K562 (cell line): ENCODE measurements around the gene GAK. TPM values are rescaled to one million over a fixed set of nuclear protein-coding genes. Genes with fewer than 3 reads are reported as not detected.

ENCODE experiments used
- CREM ChIP-seq: IDR thresholded peaks from 2 replicates; pipeline ENCODE4 v1.6.1; 2014; ENCODE audit warnings: antibody characterized with exemption, low read depth
- CSDE1 ChIP-seq, 2 experiments: fragments of 450-650 bp; IDR thresholded peaks; 2 replicates each; pipeline ENCODE4 v1.6.1; 2016; ENCODE audit warnings: mild to moderate bottlenecking in 1 of 2
- ETS2 ChIP-seq: IDR thresholded peaks from 2 replicates; pipeline ENCODE4 v1.6.1; 2016; ENCODE audit warnings: borderline replicate concordance, missing genetic modification characterization, mild to moderate bottlenecking, moderate library complexity, missing compliant biosample characterization; ENCODE audit not compliant: poor library complexity, severe bottlenecking
- FOXM1 ChIP-seq, 2 experiments: fragments of 450-650 bp in 1 of 2; sonication (generic) in 1 of 2; formaldehyde crosslinking in 1 of 2; IDR thresholded peaks; 2 replicates each; pipeline versions ENCODE4 v1.6.1 to v1.9.0; 2017 to 2022; ENCODE audit warnings: low read depth in 2 of 2, mild to moderate bottlenecking in 2 of 2, missing genetic modification reagents in 1 of 2, moderate library complexity in 1 of 2
- GABPB2 ChIP-seq: fragments of 250-450 bp; sonication (Bioruptor Pico); conservative IDR thresholded peaks from 2 replicates; pipeline ENCODE4 v1.5.1; 2021; ENCODE audit warnings: mild to moderate bottlenecking
- MCM3 ChIP-seq: fragments of 450-650 bp; IDR thresholded peaks from 2 replicates; pipeline ENCODE4 v1.6.1; 2016
- NCOA2 ChIP-seq, 2 experiments: fragments of 450-650 bp; IDR thresholded peaks; 2 replicates each; pipeline ENCODE4 v1.6.1; 2018; ENCODE audit warnings: mild to moderate bottlenecking in 2 of 2, moderate library complexity in 1 of 2; ENCODE audit not compliant: partially characterized antibody in 2 of 2
- NELFE ChIP-seq: IDR thresholded peaks from 2 replicates; pipeline ENCODE4 v1.6.1; 2011; ENCODE audit warnings: mild to moderate bottlenecking; ENCODE audit not compliant: insufficient read depth, insufficient read length
- NFE2 ChIP-seq: IDR thresholded peaks from 2 replicates; pipeline ENCODE4 v1.6.1; 2014; ENCODE audit warnings: antibody characterized with exemption, low read depth
- POLR2H ChIP-seq: IDR thresholded peaks from 2 replicates; pipeline ENCODE4 v1.6.1; 2016; ENCODE audit warnings: missing genetic modification characterization, low read depth, mild to moderate bottlenecking, control low read depth, missing compliant biosample characterization, moderate library complexity
- POLR3G ChIP-seq: IDR thresholded peaks from 2 replicates; pipeline ENCODE4 v1.6.1; 2011; ENCODE audit not compliant: insufficient read length, insufficient replicate concordance; ENCODE audit errors: extremely low read depth
- RB1 ChIP-seq: fragments of 450-650 bp; IDR thresholded peaks from 2 replicates; pipeline ENCODE4 v1.6.1; 2017; ENCODE audit warnings: low read depth, mild to moderate bottlenecking
- SIN3A ChIP-seq, 2 experiments: fragments of 150-350 bp in 1 of 2; IDR thresholded peaks; 2 replicates each; pipeline ENCODE4 v1.6.1; 2011 to 2016; ENCODE audit warnings: borderline replicate concordance in 2 of 2, low read depth in 2 of 2, low read length in 2 of 2, mild to moderate bottlenecking in 2 of 2, moderate library complexity in 2 of 2; ENCODE audit not compliant: control insufficient read depth in 1 of 2
- TAF9B ChIP-seq: fragments of 450-650 bp; IDR thresholded peaks from 2 replicates; pipeline ENCODE4 v1.6.1; 2018; ENCODE audit warnings: mild to moderate bottlenecking; ENCODE audit not compliant: partially characterized antibody
- ZNF253 ChIP-seq: fragments of 250-450 bp; sonication (Bioruptor Pico); conservative IDR thresholded peaks from 2 replicates; pipeline ENCODE4 v1.6.1; 2021; ENCODE audit warnings: mild to moderate bottlenecking
- ZNF764 ChIP-seq: fragments of 250-450 bp; sonication (Bioruptor Pico); IDR thresholded peaks from 2 replicates; pipeline ENCODE4 v1.4.0; 2020; ENCODE audit warnings: low read depth, mild to moderate bottlenecking, moderate library complexity
- polyA plus RNA-seq, 8 experiments: library from polyadenylated mRNA; depleted of rRNA in 4 of 8; stranded (reverse) in 5 of 8; unstranded in 3 of 8; fragments of >200 nt; fragmentation: Nextera tagmentation in 2 of 8; fragmentation: Illumina TruSeq in 1 of 8; extraction: Ambion mirVana in 2 of 8; extraction: Trizol in 1 of 8; gene quantifications; 2 replicates each; pipeline versions ENCODE4 v1.2.1 to v1.2.3, GENCODE V29; 2011 to 2014; ENCODE audit warnings: inconsistent platforms in 1 of 8, missing spikeins in 1 of 8
- total RNA-seq, 7 experiments: library from RNA; depleted of rRNA in 6 of 7; stranded (reverse); fragments of >200 nt in 6 of 7; fragmentation: Illumina TruSeq in 2 of 7; extraction: Trizol in 2 of 7; gene quantifications; 2 replicates each; pipeline versions ENCODE4 v1.2.1 to v1.2.3, GENCODE V29; 2011 to 2021; ENCODE audit warnings: low replicate concordance in 1 of 7
- TF ChIP-seq, protein P1 (sequence below): fragments of 450-650 bp; conservative IDR thresholded peaks from 2 replicates; pipeline ENCODE4 v1.6.1; 2016; ENCODE audit warnings: missing genetic modification characterization, low read depth, mild to moderate bottlenecking, missing compliant biosample characterization, moderate library complexity
- TF ChIP-seq, protein P2 (sequence below): sonication (generic); formaldehyde crosslinking; IDR thresholded peaks from 2 replicates; pipeline ENCODE4 v1.8.0; 2022; ENCODE audit warnings: mild to moderate bottlenecking, missing genetic modification reagents
- TF ChIP-seq, protein P3 (sequence below), 2 experiments: fragments of 450-650 bp; conservative IDR thresholded peaks; 2 replicates each; pipeline ENCODE4 v1.6.1; 2017; ENCODE audit warnings: mild to moderate bottlenecking in 2 of 2, moderate library complexity in 2 of 2
- TF ChIP-seq, protein P4 (sequence below): fragments of 450-650 bp; IDR thresholded peaks from 2 replicates; pipeline ENCODE4 v1.6.1; 2016; ENCODE audit warnings: low read depth, mild to moderate bottlenecking, moderate library complexity

GAK gene
- total and polyA plus RNA-seq, 9 of the 15 experiments (the other 6 are each of a cell fraction or from before 2014, with no cell fraction given) = 1.3 to 102 (median 16.2) TPM

DNA sequence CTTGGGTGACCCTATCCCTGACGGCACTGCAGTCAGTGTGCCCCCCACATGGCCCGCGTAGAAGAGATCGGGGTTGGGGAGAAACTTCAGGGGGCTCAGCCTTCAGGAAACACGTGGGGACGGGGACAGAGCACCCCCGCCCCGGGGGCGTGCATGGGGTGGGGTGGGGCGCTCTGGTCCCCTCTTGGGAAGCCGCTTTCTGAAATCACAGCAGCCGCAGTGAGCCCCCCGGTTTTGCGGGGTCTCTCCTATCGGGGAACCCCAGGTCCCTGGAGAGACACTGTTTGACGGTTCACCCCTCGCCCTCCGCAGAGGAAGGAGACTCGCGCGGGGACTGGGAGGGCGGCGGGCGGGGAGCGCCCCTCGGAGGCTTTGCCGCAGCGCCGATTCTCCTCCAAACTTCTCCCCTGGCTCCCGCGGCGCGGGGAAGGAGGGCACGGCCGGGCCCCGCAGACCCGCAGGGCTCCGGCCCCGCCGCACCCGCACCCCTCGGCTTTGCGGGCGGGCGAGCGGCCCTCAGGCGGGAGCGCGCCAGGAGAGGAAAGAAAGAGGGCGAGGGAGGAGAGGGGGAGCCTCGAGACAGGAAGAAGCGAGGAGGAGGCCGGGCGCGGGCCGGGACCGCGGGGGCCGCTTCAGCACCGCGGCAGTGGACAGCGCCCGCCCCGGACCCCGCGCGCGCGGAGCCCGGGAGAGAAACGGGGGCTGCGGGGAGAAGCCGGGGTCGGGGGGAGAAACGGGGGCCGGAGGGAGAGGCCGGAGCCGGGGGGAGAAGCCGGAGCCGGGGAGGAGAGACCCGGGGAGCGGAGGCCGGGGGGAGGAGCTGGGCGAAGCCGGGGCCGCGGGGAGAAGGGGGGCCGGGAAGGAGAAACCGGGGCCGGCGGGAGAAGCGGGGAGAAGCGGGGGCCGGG is 106.8 kb downstream of the GAK start (continued):
- TF ChIP-seq, protein P1, sequence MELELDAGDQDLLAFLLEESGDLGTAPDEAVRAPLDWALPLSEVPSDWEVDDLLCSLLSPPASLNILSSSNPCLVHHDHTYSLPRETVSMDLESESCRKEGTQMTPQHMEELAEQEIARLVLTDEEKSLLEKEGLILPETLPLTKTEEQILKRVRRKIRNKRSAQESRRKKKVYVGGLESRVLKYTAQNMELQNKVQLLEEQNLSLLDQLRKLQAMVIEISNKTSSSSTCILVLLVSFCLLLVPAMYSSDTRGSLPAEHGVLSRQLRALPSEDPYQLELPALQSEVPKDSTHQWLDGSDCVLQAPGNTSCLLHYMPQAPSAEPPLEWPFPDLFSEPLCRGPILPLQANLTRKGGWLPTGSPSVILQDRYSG (tag) = no peak
- TF ChIP-seq SIN3A (IDR thresholded peaks at IDR 0.05; ENCODE audit: borderline replicate concordance in 2 of 2, control insufficient read depth in 1 of 2, low read depth in 2 of 2, low read length in 2 of 2) (peak; percentile 71 to 94; a peak in 2 of 4 replicates), ZNF253 (no peak), ZNF764 (no peak), RB1 (peak; percentile 20; the same call in 1 of the 2 replicates), FOXM1 (IDR thresholded peaks at IDR 0.05; ENCODE audit: low read depth) (no peak), FOXM1 (CRISPR knock-in tag; IDR thresholded peaks at IDR 0.05; ENCODE audit: low read depth) (no peak), NELFE (no peak), CREM (no peak), CSDE1 (IDR thresholded peaks at IDR 0.05) (no peak), GABPB2 (CRISPR knock-in tag) (no peak), POLR2H (tag) (no peak), POLR3G (no peak), TAF9B (no peak), NFE2 (no peak), MCM3 (no peak), NCOA2 (IDR thresholded peaks at IDR 0.05; ENCODE audit: partially characterized antibody in 2 of 2) (no peak), ETS2 (tag) (no peak)
- TF ChIP-seq, protein P2, sequence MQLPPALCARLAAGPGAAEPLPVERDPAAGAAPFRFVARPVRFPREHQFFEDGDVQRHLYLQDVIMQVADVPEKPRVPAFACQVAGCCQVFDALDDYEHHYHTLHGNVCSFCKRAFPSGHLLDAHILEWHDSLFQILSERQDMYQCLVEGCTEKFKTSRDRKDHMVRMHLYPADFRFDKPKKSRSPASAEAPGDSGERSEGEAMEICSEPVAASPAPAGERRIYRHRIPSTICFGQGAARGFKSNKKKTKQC (CRISPR knock-in tag) = peak; percentile 79; the same call in 1 of the 2 replicates
- TF ChIP-seq, protein P3, sequence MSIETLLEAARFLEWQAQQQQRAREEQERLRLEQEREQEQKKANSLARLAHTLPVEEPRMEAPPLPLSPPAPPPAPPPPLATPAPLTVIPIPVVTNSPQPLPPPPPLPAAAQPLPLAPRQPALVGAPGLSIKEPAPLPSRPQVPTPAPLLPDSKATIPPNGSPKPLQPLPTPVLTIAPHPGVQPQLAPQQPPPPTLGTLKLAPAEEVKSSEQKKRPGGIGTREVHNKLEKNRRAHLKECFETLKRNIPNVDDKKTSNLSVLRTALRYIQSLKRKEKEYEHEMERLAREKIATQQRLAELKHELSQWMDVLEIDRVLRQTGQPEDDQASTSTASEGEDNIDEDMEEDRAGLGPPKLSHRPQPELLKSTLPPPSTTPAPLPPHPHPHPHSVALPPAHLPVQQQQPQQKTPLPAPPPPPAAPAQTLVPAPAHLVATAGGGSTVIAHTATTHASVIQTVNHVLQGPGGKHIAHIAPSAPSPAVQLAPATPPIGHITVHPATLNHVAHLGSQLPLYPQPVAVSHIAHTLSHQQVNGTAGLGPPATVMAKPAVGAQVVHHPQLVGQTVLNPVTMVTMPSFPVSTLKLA (conservative IDR thresholded peaks at IDR 0.05) = peak in 1 of 2 experiments; percentile 46; a peak in 1 of 4 replicates
- TF ChIP-seq, protein P4, sequence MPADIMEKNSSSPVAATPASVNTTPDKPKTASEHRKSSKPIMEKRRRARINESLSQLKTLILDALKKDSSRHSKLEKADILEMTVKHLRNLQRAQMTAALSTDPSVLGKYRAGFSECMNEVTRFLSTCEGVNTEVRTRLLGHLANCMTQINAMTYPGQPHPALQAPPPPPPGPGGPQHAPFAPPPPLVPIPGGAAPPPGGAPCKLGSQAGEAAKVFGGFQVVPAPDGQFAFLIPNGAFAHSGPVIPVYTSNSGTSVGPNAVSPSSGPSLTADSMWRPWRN = no peak
